ENCODE results near the gene HEXB. TPM values are rescaled to one million over a fixed set of nuclear protein-coding genes. Genes with fewer than 3 reads are reported as not detected.
"Not testable (repeated sequence)": the region's sequence is repeated elsewhere in the genome, so short reads cannot be mapped to it uniquely, and the experiment has no call there.

The HEXB gene
- total RNA-seq, 2 experiments from 2014 or later: 46.2 to 49.1 TPM

DNA sequence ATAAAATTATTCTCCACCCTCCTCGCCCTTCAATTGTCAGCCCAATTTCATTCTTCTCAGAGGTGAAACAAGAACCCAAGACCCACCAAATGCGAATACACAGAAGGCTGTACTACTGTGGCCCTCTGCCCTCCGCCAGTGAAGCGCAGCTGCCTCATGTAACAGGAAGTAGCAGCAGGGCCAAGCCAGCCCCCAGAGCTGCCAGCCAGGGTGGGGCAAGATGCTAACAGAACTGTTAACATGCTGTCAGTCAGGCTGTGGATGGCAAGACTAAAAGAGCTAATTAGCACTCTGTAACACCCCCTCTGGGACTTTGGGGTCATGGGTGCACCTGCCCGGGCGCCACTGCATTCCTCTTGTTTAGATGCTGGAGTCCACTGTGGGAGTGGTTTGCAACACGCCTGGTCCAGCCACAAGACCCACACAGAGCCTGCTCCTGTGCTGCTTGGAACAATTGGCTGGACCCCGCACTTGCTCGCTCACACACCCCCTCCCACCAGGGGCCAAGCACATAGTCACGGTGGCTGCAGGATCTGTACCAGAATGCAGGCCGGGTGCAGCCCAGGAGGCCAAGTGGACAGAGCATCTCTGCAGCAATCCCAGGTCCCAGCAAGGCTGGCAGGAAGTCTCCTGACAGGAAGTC, 14.5 kb upstream of the HEXB start:
- ChIA-PET POLR2A (no interaction called here), CTCF (no interaction called here)
- intact Hi-C loops (cut with micrococcal nuclease): loop anchor here (5.0 kb wide), 1 partner anchor 247 kb away; no protein-coding TSS in a partner anchor

DNA sequence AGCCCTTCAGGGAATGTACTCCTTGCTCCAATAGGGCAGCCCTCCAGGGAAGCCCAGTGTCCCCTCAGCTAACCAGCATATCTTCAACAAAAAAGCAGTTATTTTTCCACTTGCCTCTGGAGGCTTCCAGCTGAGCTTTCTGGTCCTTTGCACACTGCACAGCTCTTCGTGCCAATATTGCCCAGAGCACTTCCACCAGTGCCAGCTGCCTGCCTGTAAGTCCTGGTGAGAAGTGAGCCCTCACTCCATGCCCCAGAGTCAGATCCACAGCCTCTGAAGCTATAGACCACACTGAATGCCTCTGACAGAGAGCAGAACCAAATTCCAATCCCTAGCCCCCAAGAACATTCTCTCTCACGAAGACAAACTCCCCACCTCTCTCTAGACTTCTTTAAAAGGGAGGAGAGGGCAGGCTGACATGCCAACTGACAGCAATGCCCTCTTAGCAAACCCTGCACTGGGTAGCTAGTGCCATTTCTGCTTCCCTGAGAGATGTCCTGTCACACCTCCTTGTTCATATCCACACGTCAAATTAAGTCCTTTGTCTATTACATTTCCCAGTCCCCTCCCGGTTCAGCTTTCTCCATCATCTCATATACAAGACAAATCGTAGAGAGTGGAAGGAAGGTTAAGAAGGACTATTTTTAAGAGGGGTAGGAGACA, 12.7 kb upstream of the HEXB start:
- POLR2A ChIA-PET: interaction anchor here (0.6 kb wide), 1 partner anchor 246 kb away, joined by 3 read pairs; no protein-coding TSS in a partner anchor

More for the DNA sequence above, 14.5 kb upstream of the HEXB start:
- Mint-ChIP-seq H3K4me3 (no peak overlapping the region), H3K27ac (no peak overlapping the region), H3K4me1 (ENCODE audit: low read depth) (no peaks in the 10 kb centered on the region), H3K36me3 (ENCODE audit: low read depth) (no peaks in the 10 kb centered on the region), H3K9me3 (no peaks in the 10 kb centered on the region), H3K27me3 (no peaks in the 10 kb centered on the region)
- no peak for ATAC-seq
- no peak for DNase-seq
- TF ChIP-seq, protein P1, sequence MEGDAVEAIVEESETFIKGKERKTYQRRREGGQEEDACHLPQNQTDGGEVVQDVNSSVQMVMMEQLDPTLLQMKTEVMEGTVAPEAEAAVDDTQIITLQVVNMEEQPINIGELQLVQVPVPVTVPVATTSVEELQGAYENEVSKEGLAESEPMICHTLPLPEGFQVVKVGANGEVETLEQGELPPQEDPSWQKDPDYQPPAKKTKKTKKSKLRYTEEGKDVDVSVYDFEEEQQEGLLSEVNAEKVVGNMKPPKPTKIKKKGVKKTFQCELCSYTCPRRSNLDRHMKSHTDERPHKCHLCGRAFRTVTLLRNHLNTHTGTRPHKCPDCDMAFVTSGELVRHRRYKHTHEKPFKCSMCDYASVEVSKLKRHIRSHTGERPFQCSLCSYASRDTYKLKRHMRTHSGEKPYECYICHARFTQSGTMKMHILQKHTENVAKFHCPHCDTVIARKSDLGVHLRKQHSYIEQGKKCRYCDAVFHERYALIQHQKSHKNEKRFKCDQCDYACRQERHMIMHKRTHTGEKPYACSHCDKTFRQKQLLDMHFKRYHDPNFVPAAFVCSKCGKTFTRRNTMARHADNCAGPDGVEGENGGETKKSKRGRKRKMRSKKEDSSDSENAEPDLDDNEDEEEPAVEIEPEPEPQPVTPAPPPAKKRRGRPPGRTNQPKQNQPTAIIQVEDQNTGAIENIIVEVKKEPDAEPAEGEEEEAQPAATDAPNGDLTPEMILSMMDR (IDR thresholded peaks at IDR 0.05): no peak

DNA sequence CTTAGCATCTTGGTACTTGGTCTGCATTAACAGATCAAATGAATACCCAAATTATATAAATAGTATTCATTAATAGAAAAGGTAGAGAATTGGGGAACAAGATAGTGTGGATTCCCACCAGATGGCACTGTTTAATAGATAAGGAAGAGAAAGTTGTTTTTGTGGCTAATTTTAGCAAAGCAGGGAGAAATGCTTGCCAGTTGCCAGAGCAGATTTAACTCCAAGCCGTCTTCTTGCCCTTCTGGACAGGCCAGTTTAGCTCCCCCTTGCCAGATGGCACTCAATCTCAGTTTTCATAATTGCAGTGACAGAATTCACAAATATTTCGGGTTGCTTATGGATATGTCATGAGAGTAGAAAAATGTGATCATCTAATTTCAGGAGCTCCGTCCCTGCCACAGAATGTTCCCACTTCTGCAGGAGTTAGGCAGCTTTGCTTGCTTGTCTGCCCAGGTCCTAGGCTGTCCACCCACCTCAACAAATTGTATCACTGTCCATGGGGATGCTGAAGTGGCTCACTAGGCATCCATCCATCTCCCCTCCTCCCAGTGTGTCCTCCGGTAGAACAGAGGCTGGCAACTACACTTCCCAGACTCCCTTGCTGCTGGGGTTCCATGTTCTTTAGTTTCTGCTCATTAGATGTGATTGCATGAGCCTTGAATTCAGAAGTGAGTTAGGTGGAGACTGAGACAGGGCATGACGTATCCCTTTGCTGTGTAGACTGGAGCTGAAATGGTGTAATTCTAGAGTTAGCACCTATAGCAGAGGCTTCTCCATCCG, 11.8 kb upstream of the HEXB start:
- no peak for DNase-seq
- no peaks in the 10 kb centered on the region for H3K9me3 Mint-ChIP-seq
- H3K4me1 Mint-ChIP-seq (ENCODE audit: low read depth): no peaks in the 10 kb centered on the region
- ATAC-seq: no peak
- H3K27ac Mint-ChIP-seq: no peak overlapping the region
- CTCF ChIA-PET: interaction anchor here (1.0 to 1.9 kb wide), 4 partner anchors 8 to 249 kb away, joined by 3 to 5 read pairs (median 4); no protein-coding TSS in a partner anchor
- intact Hi-C loops (cut with micrococcal nuclease): loop anchor here (5.0 kb wide), 1 partner anchor 244 kb away; no protein-coding TSS in a partner anchor
- TF ChIP-seq, protein P1 (IDR thresholded peaks at IDR 0.05): peak; percentile 29
- no peaks in the 10 kb centered on the region for H3K27me3 Mint-ChIP-seq
- POLR2A ChIA-PET: interaction anchor here (0.6 kb wide), 1 partner anchor 246 kb away, joined by 3 read pairs; no protein-coding TSS in a partner anchor
- no peak overlapping the region for H3K4me3 Mint-ChIP-seq
- H3K36me3 Mint-ChIP-seq (ENCODE audit: low read depth): no peaks in the 10 kb centered on the region

More for the DNA sequence above, 12.7 kb upstream of the HEXB start:
- no peak overlapping the region for H3K4me3 Mint-ChIP-seq
- CTCF ChIA-PET: interaction anchor here (0.7 to 1.5 kb wide), 3 partner anchors 10 to 243 kb away, joined by 3 read pairs; no protein-coding TSS in a partner anchor
- H3K4me1 Mint-ChIP-seq (ENCODE audit: low read depth): no peaks in the 10 kb centered on the region
- TF ChIP-seq, protein P1 (IDR thresholded peaks at IDR 0.05): no peak
- no peak for ATAC-seq
- intact Hi-C loops (cut with micrococcal nuclease): loop anchor here (5.0 kb wide), 1 partner anchor 245 kb away; no protein-coding TSS in a partner anchor
- no peaks in the 10 kb centered on the region for H3K27me3 Mint-ChIP-seq
- DNase-seq: no peak
- no peaks in the 10 kb centered on the region for H3K9me3 Mint-ChIP-seq
- H3K36me3 Mint-ChIP-seq (ENCODE audit: low read depth): no peaks in the 10 kb centered on the region
- no peak overlapping the region for H3K27ac Mint-ChIP-seq

DNA sequence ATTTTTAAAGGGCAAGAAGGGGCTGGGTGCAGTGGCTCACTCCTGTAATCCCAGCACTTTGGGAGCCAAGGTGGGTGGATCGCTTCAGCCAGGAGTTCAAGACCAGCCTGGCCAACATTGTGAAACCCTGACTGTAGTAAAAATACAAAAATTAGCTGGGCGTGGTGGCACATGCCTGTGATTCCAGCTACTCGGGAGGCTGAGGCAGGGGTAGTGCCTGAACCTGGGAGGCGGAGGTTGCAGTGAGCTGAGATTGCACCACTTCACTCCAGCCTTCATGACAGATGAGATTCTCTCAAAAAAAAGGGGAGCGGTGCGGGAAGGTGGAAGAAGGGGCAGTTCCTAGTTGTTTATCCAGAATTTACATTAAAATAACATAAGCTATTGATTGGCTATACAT, 8.6 kb upstream of the HEXB start:
- intact Hi-C loops (cut with micrococcal nuclease); H3K4me1 Mint-ChIP-seq (ENCODE audit: low read depth); H3K36me3 Mint-ChIP-seq (ENCODE audit: low read depth); H3K4me3 Mint-ChIP-seq; H3K27ac Mint-ChIP-seq; DNase-seq; H3K27me3 Mint-ChIP-seq; H3K9me3 Mint-ChIP-seq; ATAC-seq: not testable (repeated sequence)
- ChIA-PET POLR2A (interaction anchor here (0.6 kb wide), 1 partner anchor 9 kb away, joined by 3 read pairs; no protein-coding TSS in a partner anchor), CTCF (interaction anchor here (1.7 kb wide), 1 partner anchor 774 kb away, joined by 5 read pairs; no protein-coding TSS in a partner anchor)

DNA sequence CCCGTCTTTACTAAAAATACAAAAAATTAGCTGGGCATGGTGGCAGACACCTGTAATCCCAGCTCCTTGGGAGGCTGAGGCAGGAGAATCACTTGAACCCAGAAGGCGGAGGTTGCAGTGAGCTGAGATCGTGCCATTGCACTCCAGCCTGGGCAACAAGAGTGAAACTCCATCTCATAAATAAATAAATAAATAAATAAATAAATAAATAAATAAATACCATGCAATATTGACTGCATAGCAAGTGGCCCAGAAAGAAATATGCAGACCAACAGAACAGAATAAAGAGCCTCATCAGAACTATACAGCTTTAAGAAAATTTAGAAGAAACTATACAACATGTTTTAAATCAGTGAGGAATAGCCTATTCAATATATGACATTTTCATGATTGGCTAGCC, 6.9 kb upstream of the HEXB start:
- CTCF ChIA-PET: interaction anchor here (0.6 kb wide), 1 partner anchor 558 kb away, joined by 3 read pairs; no protein-coding TSS in a partner anchor
- ATAC-seq; H3K27ac Mint-ChIP-seq; H3K27me3 Mint-ChIP-seq; POLR2A ChIA-PET; H3K4me1 Mint-ChIP-seq (ENCODE audit: low read depth); H3K9me3 Mint-ChIP-seq; H3K4me3 Mint-ChIP-seq; H3K36me3 Mint-ChIP-seq (ENCODE audit: low read depth); DNase-seq; intact Hi-C loops (cut with micrococcal nuclease): not testable (repeated sequence)

DNA sequence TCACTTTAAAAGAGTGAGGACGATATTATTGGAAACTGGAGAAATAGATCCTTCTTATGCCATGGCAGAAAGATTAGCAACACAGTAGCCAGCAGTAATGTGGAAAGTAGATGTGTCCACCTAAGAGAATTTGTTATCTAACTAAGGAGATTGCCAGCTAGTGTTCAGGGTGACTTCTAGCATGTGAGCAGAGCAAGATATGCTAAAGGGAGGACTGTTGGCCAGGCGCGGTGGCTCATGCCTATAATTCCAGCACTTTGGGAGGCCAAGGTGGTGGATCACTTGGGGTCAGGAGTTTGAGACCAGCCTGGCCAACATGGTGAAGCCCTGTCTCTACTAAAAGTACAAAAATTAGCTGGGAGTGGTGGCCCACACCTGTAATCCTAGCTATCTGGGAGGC, 5.7 kb upstream of the HEXB start:
- H3K27me3 Mint-ChIP-seq; H3K36me3 Mint-ChIP-seq (ENCODE audit: low read depth); H3K4me3 Mint-ChIP-seq; H3K9me3 Mint-ChIP-seq; DNase-seq; H3K4me1 Mint-ChIP-seq (ENCODE audit: low read depth); H3K27ac Mint-ChIP-seq; POLR2A ChIA-PET; intact Hi-C loops (cut with micrococcal nuclease); ATAC-seq: not testable (repeated sequence)
- CTCF ChIA-PET: interaction anchor here (2.4 kb wide), 1 partner anchor 87 kb away, joined by 6 read pairs; the partner anchor contains the start of genes GFM2 and NSA2

Data from activated CD8-positive, alpha-beta T cell treated with anti-CD3 and anti-CD28 coated beads for 36 hours (primary cell).